ENCODE results near the gene NDUFA7.
"Not testable (repeated sequence)": the region's sequence is repeated elsewhere in the genome, so short reads cannot be mapped to it uniquely, and the experiment has no call there.

NDUFA7 gene

DNA sequence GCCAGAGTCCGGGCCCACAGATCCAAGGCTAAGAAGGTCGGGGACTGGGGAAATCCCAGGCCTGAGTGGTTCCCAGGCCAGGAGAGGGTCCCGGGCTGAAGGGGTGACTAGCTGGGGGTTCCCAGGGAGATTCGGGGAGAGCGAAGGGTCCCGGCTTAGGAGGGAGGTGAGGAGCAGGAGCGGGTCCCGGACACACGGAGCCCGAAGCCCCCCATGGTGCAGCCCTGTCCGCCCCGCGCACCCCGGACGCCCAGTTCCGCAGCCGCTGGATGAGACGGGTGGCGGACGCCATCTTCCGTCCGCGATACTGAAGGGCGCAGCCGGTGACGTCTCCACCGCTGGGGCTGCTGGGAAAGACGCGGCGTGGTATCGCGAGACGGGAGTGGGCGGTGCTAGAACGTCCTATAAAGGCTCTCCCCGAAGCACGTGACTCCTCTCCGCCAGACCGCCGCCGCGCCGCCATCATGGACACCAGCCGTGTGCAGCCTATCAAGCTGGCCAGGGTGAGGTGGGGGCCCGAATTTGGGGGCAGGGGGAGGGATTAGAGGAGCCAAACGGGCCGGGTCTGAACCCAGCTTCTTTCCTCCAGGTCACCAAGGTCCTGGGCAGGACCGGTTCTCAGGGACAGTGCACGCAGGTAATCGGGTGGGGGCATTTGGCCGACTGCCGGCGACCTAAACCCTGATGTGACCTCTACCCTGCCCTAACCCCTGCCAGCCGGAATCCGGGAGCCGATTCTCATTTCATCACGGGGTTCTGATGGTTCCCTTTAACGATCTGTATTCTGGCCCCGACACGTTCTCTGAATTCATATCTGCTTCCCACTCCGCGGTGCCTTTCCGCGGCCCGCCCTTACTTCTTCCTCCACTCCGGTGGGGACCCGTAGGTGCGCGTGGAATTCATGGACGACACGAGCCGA lies at the start of gene NDUFA7, which contains the start of gene RPS28:
Gene NDUFA7 (minus strand): TSS at position 309 of the 919 bp plus-strand sequence. CDS start 17 bp downstream, at position 292.
Gene RPS28 (plus strand): TSS at position 430 of the 919 bp plus-strand sequence. CDS start 35 bp downstream, at position 465.
- peak; percentile 96 for DNase-seq

GRCh38 chr19:8370176-8371010 lies 49.2 kb upstream of the NDUFA7 start:
- DNase-seq: no peak

GRCh38 chr19:8367327-8368001 lies 46.3 kb upstream of the NDUFA7 start:
- peak; percentile 93 for DNase-seq

DNA sequence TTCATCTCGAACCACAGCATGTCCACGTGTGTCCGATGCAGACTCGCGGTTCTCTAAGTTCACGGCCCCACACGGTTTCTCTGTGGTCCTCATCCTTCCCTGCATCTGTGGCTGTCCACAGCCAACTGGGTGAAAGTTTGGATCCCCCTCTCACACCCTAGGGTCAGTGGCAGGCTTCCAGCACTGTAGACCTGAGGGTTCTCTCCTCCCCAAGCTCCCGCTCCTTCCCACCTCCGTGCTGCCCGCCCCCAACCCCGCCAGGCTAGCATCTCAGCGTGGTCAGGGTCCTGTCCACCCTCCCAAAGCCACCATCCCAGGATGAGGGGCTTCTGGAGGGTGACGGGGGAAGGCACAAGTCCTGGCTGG lies 45.8 kb upstream of the NDUFA7 start:
- no peak for DNase-seq

- DNase-seq: no peak
These were observed 45.0 kb upstream of the NDUFA7 start for GRCh38 chr19:8366121-8366581.

GRCh38 chr19:8363803-8364771 lies 42.9 kb upstream of the NDUFA7 start, which contains the start of gene ANGPTL4:
TSS of gene ANGPTL4 (plus strand) at chr19:8364155. CDS start at chr19:8364322, 167 bp downstream.
- DNase-seq: peak; percentile 89

GRCh38 chr19:8361921-8362793 lies 41.0 kb upstream of the NDUFA7 start:
- peak; percentile 70 for DNase-seq

- DNase-seq: no peak
These were observed 39.0 kb upstream of the NDUFA7 start for GRCh38 chr19:8360196-8360595.

DNA sequence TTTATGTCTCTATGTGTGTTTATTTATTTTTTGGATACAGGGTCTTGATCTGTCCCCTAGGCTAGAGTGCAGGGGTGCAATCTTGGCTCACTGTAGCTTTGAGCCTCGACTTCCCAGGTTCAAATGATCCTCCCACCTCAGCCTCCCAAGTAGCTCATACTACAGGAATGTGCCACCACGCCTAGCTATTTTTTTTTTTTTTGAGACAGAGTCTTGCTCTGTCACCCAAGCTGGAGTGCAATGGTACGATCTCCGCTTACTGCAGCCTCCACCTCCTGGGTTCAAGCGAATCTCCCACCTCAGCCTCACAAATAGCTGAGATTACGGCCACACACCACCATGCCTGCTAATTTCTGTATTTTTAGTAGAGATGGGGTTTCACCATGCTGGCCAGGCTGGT lies 37.8 kb upstream of the NDUFA7 start:
- no peak for DNase-seq

DNA sequence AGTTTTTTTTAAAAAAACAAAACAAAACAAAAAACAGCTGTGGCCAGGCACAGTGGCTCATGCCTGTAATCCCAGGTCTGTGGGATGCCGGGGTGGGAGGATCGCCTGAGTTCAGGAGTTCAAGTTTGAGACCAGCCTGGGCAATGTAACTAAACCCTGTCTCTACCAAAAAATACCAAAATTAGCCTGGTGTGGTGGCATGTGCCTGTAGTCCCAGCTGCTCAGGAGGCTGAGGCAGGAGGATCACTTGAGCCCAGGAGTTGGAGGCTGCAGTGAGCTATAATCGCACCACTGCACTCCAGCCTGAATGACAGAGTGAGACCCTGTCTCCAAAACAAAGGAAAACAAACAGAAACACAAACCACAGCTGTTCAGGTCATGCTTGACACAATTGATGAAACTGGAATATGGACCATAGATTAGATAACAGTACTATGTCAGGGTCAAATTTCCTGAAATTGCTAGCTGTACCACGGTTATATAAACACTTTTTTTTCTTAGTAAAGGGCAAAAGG lies 35.9 kb upstream of the NDUFA7 start:
- no peak for DNase-seq

GRCh38 chr19:8355631-8356402 lies 34.6 kb upstream of the NDUFA7 start:
- DNase-seq: peak; percentile 95

DNA sequence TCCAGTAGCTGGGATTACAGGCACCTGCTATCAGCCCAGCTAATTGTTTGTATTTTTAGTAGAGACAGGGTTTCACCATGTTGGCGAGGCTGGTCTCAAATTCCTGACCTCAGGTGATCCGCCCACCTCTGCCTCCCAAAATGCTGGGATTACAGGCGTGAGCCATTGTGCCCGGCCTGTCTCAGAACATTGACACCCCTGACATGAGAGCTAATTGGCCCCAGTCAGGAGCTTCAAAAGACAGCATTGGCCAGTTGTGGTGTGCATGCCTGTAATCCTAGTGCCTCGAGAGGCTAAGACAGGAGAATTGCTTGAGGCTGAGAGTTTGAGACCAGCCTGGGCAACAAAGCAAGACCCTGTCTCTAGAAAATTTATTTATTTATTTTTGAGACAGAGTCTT lies 31.7 kb upstream of the NDUFA7 start:
- not testable (repeated sequence) for DNase-seq

- no peak for DNase-seq
These were observed 31.1 kb upstream of the NDUFA7 start for GRCh38 chr19:8352134-8352827.

GRCh38 chr19:8349629-8350372 lies 28.6 kb upstream of the NDUFA7 start:
- not testable (repeated sequence) for DNase-seq

- no peak for DNase-seq
These were observed 22.3 kb upstream of the NDUFA7 start for GRCh38 chr19:8343483-8343844.

DNA sequence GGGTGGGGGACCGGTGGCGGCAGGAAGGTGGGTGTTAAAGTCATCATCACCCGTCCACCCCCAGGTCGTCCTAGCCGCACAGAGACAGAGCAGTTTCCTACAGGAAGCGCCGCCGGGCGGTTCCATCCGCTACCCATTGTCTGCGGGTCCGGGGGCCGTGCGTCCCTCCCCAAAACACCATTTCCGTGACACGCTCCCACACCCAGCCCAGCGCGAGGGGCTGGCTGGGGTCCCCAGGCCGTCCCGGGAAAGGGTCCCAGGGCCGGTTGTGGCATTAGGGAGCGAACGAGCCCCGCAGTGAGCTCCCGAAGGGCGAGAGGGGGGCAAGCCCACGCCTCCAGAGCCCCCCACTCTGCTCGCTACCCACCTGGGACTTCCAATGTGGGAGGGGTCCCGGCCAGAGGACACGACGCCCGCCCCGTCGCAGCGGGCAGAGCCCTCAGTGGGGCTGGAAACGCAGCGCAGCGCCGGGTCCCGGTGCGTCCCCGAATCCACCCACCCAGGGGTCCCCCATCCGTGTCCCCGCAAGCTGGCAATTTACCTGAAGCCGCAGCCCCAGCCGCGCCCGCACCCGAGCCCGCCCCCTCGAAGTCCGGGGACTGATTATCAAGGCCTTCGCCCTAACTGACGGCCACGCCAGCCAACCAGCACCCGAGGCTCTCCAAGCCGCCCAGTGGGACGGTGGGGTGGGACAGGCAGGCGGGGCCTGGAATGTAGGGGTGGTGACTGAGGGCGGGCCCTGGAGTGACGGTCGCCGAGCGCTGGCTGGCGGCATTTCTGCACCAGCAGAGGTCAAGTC lies 21.7 kb upstream of the NDUFA7 start, which contains the start of gene KANK3:
Gene KANK3 (minus strand): TSS at position 579 of the 799 bp plus-strand sequence. CDS start 5,434 bp downstream, outside the sequence.
- peak; percentile 99 for DNase-seq

DNA sequence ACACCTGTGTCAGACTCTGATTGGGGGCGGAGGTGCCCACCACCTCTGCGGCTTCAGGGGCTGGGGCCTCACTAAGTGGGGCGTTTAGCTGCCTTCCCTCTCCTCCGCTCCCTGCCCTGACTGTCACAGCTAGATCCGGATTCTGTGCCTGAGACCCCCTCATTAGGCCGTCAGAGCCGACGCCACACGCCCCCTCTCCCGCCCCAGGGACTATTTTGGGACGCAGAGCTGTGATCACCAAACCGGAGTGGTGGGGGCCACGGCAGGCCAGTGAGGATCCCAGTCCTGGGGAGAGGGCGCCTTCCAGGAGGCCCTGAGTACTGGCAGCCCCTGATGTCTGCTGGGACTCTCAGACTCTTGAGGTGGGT lies 21.1 kb upstream of the NDUFA7 start:
- DNase-seq: no peak

Data from islet precursor cell (in vitro differentiated cells).